ENCODE results near the gene ILF2. TPM values are rescaled to one million over a fixed set of nuclear protein-coding genes. Genes with fewer than 3 reads are reported as not detected.

ILF2 gene
- total and polyA plus RNA-seq, 2 of the 13 experiments (the other 11 are each of a cell fraction or from before 2014, with no cell fraction given), result 292 to 366 TPM

DNA sequence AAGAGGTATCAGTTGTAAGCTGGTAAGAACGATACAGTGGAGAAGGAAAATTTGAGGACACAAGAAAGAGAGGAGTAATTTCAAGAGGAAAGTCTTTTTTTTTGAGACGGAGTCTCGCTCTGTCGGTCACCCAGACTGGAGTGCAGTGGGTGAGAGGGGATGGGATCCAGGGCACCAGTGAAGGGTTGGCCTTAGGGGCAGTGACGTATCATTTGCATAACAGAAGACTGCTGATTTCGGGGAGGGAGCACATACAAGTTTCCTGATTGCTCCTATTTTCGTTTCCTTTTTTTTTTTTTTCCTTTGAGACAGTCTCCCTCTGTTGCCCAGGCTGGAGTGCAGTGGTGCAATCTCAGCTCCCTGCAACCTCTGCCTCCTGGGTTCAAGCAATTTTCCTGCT is 47.7 kb downstream of the ILF2 start:
- CTCF ChIA-PET (ENCODE audit: low intra/inter-chr PET ratio, low total read pairs), result no interaction called here
- intact Hi-C loops (cut with micrococcal nuclease; ENCODE audit: unreplicated experiment), result no loop called here

More for the DNA sequence above, 47.7 kb downstream of the ILF2 start:
- FAIRE-seq, result no peak
- H3K9me3 ChIP-seq (ENCODE audit: low read length), result no peaks in the 10 kb centered on the region
- no peak for DNase-seq (ENCODE audit: low spot score)
- TF ChIP-seq, protein P1, sequence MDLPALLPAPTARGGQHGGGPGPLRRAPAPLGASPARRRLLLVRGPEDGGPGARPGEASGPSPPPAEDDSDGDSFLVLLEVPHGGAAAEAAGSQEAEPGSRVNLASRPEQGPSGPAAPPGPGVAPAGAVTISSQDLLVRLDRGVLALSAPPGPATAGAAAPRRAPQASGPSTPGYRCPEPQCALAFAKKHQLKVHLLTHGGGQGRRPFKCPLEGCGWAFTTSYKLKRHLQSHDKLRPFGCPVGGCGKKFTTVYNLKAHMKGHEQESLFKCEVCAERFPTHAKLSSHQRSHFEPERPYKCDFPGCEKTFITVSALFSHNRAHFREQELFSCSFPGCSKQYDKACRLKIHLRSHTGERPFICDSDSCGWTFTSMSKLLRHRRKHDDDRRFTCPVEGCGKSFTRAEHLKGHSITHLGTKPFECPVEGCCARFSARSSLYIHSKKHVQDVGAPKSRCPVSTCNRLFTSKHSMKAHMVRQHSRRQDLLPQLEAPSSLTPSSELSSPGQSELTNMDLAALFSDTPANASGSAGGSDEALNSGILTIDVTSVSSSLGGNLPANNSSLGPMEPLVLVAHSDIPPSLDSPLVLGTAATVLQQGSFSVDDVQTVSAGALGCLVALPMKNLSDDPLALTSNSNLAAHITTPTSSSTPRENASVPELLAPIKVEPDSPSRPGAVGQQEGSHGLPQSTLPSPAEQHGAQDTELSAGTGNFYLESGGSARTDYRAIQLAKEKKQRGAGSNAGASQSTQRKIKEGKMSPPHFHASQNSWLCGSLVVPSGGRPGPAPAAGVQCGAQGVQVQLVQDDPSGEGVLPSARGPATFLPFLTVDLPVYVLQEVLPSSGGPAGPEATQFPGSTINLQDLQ (CRISPR knock-in tag; IDR thresholded peaks at IDR 0.05), result no peak
- no peak for TF ChIP-seq SP2 (CRISPR knock-in tag; IDR thresholded peaks at IDR 0.05)
- no peak for TF ChIP-seq BRCA1 (CRISPR knock-in tag; IDR thresholded peaks at IDR 0.05)
- no peak for TF ChIP-seq SETDB1 (CRISPR knock-in tag; IDR thresholded peaks at IDR 0.05; ENCODE audit: borderline replicate concordance)
- TF ChIP-seq, protein P2, sequence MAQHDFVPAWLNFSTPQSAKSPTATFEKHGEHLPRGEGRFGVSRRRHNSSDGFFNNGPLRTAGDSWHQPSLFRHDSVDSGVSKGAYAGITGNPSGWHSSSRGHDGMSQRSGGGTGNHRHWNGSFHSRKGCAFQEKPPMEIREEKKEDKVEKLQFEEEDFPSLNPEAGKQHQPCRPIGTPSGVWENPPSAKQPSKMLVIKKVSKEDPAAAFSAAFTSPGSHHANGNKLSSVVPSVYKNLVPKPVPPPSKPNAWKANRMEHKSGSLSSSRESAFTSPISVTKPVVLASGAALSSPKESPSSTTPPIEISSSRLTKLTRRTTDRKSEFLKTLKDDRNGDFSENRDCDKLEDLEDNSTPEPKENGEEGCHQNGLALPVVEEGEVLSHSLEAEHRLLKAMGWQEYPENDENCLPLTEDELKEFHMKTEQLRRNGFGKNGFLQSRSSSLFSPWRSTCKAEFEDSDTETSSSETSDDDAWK (CRISPR knock-in tag; IDR thresholded peaks at IDR 0.05), result no peak
- TF ChIP-seq KLF12 (CRISPR knock-in tag; IDR thresholded peaks at IDR 0.05; ENCODE audit: borderline replicate concordance), result no peak
- TF ChIP-seq, protein P3, sequence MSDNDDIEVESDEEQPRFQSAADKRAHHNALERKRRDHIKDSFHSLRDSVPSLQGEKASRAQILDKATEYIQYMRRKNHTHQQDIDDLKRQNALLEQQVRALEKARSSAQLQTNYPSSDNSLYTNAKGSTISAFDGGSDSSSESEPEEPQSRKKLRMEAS (IDR thresholded peaks at IDR 0.05), result no peak
- TF ChIP-seq ADNP (CRISPR knock-in tag; IDR thresholded peaks at IDR 0.05), result no peak
- TF ChIP-seq, protein P4, sequence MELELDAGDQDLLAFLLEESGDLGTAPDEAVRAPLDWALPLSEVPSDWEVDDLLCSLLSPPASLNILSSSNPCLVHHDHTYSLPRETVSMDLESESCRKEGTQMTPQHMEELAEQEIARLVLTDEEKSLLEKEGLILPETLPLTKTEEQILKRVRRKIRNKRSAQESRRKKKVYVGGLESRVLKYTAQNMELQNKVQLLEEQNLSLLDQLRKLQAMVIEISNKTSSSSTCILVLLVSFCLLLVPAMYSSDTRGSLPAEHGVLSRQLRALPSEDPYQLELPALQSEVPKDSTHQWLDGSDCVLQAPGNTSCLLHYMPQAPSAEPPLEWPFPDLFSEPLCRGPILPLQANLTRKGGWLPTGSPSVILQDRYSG (CRISPR knock-in tag; IDR thresholded peaks at IDR 0.05), result no peak
- ATAC-seq, result no peak
- no peak overlapping the region for H3K4me2 ChIP-seq (ENCODE audit: low read depth, low read length)
- no peaks in the 10 kb centered on the region for H3K27me3 ChIP-seq (ENCODE audit: control insufficient read depth in 1 of 2, insufficient read depth in 2 of 2, low read length in 2 of 2)
- WGBS (ENCODE audit: low lambda C conversion rate), result 94% methylated on average over 7 of the region's 7 CpGs
- H3K79me2 ChIP-seq (ENCODE audit: insufficient read depth, low read length), result peaks cover 11% of the 10 kb centered on the region
- in situ Hi-C loops (cut with HindIII; ENCODE audit: extremely low pct_ligation_motif_present, low pct_unique_long_range_greater_than_20kb), result no loop called here
- H3K4me3 ChIP-seq (replicated peaks in 1 of 3; ENCODE audit: insufficient read depth in 1 of 3, low read depth in 2 of 3, low read length in 3 of 3), result no peak overlapping the region
- H4K20me1 ChIP-seq (ENCODE audit: insufficient read depth, low read length), result no peaks in the 10 kb centered on the region
- no peak overlapping the region for H3K27ac ChIP-seq (ENCODE audit: extremely low read length, insufficient read depth, low read length)
- BruUV-seq (replicated peaks), result no TSS peak
- no peak overlapping the region for H2AFZ ChIP-seq (ENCODE audit: low read length)
- H3K4me1 ChIP-seq (ENCODE audit: insufficient read depth, low read length), result peaks cover 22% of the 10 kb centered on the region
- H3K36me3 ChIP-seq (replicated peaks in 1 of 2; ENCODE audit: control insufficient read depth in 1 of 2, insufficient read depth in 2 of 2, low read length in 2 of 2), result peaks cover 3% of the 10 kb centered on the region in 2 experiments; a peak in 3 of 5 replicates
- POLR2A ChIA-PET, result interaction anchor here (1.3 to 15.2 kb wide), 2 partner anchors 11 to 12 kb away, joined by 3 to 390 read pairs; partner anchors contain the start of genes CHTOP, S100A14 and S100A16
- no peak overlapping the region for H3K9ac ChIP-seq (ENCODE audit: insufficient read depth, low read depth, low read length)
